Body of pancreas (tissue), 4 donors: ENCODE measurements around the gene EFNA2.

ENCODE experiments used
- CTCF ChIP-seq, 7 experiments: fragments of 450-650 bp in 4 of 7; fragments of 200-600 bp in 3 of 7; sonication (generic) in 3 of 7; IDR thresholded peaks; one replicate each; pipeline ENCODE4 v1.5.1; 2016 to 2019; ENCODE audit warnings: antibody characterized with exemption in 7 of 7
- POLR2A ChIP-seq, 3 donors: fragments of 450-650 bp; IDR thresholded peaks; one replicate each; pipeline ENCODE4 v1.6.1; 2016; ENCODE audit warnings: antibody characterized with exemption in 3 of 3, mild to moderate bottlenecking in 2 of 3

- TF ChIP-seq CTCF (IDR thresholded peaks at IDR 0.05) = no peak
- no peak for TF ChIP-seq POLR2A (IDR thresholded peaks at IDR 0.05)
These were observed 3.0 kb upstream of the EFNA2 start for GRCh38 chr19:1282588-1283206.
